MM.1S (cell line): ENCODE results near the gene ARPC1B.
A peak's percentile ranks its signal among the peaks of the same experiment; 100 is the strongest.

ENCODE experiments used
- DNase-seq: peaks from one replicate; pipeline ENCODE4 v3.0.0-alpha.2; 2015
- H2AFZ ChIP-seq: fragments of 300-600 bp; sonication (generic); 2 replicates; pipeline ENCODE4 v1.6.0; 2016; ENCODE audit warnings: antibody characterized with exemption, low read length
- H3F3A ChIP-seq: fragments of 300-600 bp; sonication (generic); 2 replicates; pipeline ENCODE4 v1.6.1; 2016; ENCODE audit warnings: mild to moderate bottlenecking, antibody characterized with exemption, low read length, moderate library complexity, mixed read lengths; ENCODE audit not compliant: insufficient read depth
- H3K27ac ChIP-seq: fragments of 300-600 bp; sonication (generic); 2 replicates; pipeline ENCODE4 v1.5.1; 2016; ENCODE audit warnings: mild to moderate bottlenecking, low read length
- H3K27me3 ChIP-seq: fragments of 300-600 bp; sonication (generic); replicated peaks from 2 replicates; pipeline ENCODE4 v1.6.0; 2016; ENCODE audit warnings: low read length; ENCODE audit not compliant: insufficient read depth
- H3K36me3 ChIP-seq: fragments of 300-600 bp; sonication (generic); replicated peaks from 2 replicates; pipeline ENCODE4 v1.6.1; 2016; ENCODE audit warnings: mild to moderate bottlenecking, low read length, mixed read lengths; ENCODE audit not compliant: insufficient read depth
- H3K4me1 ChIP-seq: fragments of 300-600 bp; sonication (generic); 2 replicates; pipeline ENCODE4 v1.6.1; 2016; ENCODE audit warnings: low read length, mixed read lengths
- H3K4me2 ChIP-seq: fragments of 300-600 bp; sonication (generic); 2 replicates; pipeline ENCODE4 v1.6.0; 2016; ENCODE audit warnings: low read depth, low read length
- H3K4me3 ChIP-seq: fragments of 300-600 bp; sonication (generic); 2 replicates; pipeline ENCODE4 v1.5.1; 2016; ENCODE audit warnings: low read length, mixed read lengths
- H3K79me2 ChIP-seq: fragments of 300-600 bp; sonication (generic); 2 replicates; pipeline ENCODE4 v1.6.1; 2016; ENCODE audit warnings: mixed run types, low read length, mixed read lengths
- H3K9ac ChIP-seq: fragments of 300-600 bp; sonication (generic); 2 replicates; pipeline ENCODE4 v1.6.1; 2016; ENCODE audit warnings: low read length, mixed read lengths
- H3K9me2 ChIP-seq: fragments of 300-600 bp; sonication (generic); replicated peaks from 2 replicates; pipeline ENCODE4 v1.6.1; 2016; ENCODE audit warnings: mild to moderate bottlenecking, low read length, mixed read lengths; ENCODE audit not compliant: insufficient read depth
- H3K9me3 ChIP-seq: fragments of 300-600 bp; sonication (generic); replicated peaks from 2 replicates; pipeline ENCODE4 v1.6.1; 2016; ENCODE audit warnings: mild to moderate bottlenecking, low read length, mixed read lengths; ENCODE audit not compliant: insufficient read depth
- H4K20me1 ChIP-seq: fragments of 300-600 bp; sonication (generic); 2 replicates; pipeline ENCODE4 v1.6.1; 2016; ENCODE audit warnings: mild to moderate bottlenecking, low read length, moderate library complexity, mixed read lengths; ENCODE audit not compliant: insufficient read depth
- CTCF ChIP-seq: fragments of 300-600 bp; sonication (generic); IDR thresholded peaks from 2 replicates; pipeline ENCODE4 v1.5.1; 2016; ENCODE audit warnings: antibody characterized with exemption, low read length, mixed read lengths
- EZH2 ChIP-seq: fragments of 300-600 bp; sonication (generic); optimal IDR thresholded peaks from 2 replicates; pipeline ENCODE3; 2017; ENCODE audit warnings: low read depth, mild to moderate bottlenecking, antibody characterized with exemption, low read length, mixed read lengths
- EZH2phosphoT487 ChIP-seq: fragments of 300-600 bp; sonication (generic); IDR thresholded peaks from 2 replicates; pipeline ENCODE4 v1.6.1; 2018; ENCODE audit warnings: antibody characterized with exemption, low read length

Gene ARPC1B

GRCh38 chr7:99380032-99380822 lies 5.7 kb downstream of the ARPC1B start:
- Histone ChIP-seq H3K4me3 (peak overlapping the region; percentile 49), H3K9me3 (no peaks in the 10 kb centered on the region), H3K27me3 (no peaks in the 10 kb centered on the region), H3K4me1 (peaks cover 25% of the 10 kb centered on the region), H3F3A (peaks cover 35% of the 10 kb centered on the region), H3K79me2 (peaks cover 74% of the 10 kb centered on the region), H2AFZ (peak overlapping the region; percentile 52), H3K27ac (peak overlapping the region; percentile 79), H3K9ac (peak overlapping the region; percentile 62), H3K36me3 (no peaks in the 10 kb centered on the region; the same call in 1 of the 2 replicates), H4K20me1 (no peaks in the 10 kb centered on the region), H3K9me2 (no peaks in the 10 kb centered on the region), H3K4me2 (peak overlapping the region; percentile 90)
- DNase-seq: no peak
- TF ChIP-seq CTCF (no peak), EZH2 (no peak), EZH2phosphoT487 (no peak)

- Histone ChIP-seq H3F3A (peaks cover 35% of the 10 kb centered on the region), H3K27me3 (no peaks in the 10 kb centered on the region), H2AFZ (peak overlapping the region; percentile 52), H3K9me2 (no peaks in the 10 kb centered on the region), H3K4me3 (peak overlapping the region; percentile 49), H3K4me1 (peaks cover 25% of the 10 kb centered on the region), H3K27ac (peak overlapping the region; percentile 79), H3K4me2 (peak overlapping the region; percentile 90), H3K9ac (peak overlapping the region; percentile 62), H4K20me1 (no peaks in the 10 kb centered on the region), H3K9me3 (no peaks in the 10 kb centered on the region), H3K36me3 (no peaks in the 10 kb centered on the region; the same call in 1 of the 2 replicates), H3K79me2 (peaks cover 65% of the 10 kb centered on the region)
- no peak for TF ChIP-seq EZH2phosphoT487
- no peak for TF ChIP-seq CTCF
- no peak for TF ChIP-seq EZH2
- DNase-seq: peak; percentile 63
Measured at GRCh38 chr7:99380823-99381663, 6.5 kb downstream of the ARPC1B start.

DNA sequence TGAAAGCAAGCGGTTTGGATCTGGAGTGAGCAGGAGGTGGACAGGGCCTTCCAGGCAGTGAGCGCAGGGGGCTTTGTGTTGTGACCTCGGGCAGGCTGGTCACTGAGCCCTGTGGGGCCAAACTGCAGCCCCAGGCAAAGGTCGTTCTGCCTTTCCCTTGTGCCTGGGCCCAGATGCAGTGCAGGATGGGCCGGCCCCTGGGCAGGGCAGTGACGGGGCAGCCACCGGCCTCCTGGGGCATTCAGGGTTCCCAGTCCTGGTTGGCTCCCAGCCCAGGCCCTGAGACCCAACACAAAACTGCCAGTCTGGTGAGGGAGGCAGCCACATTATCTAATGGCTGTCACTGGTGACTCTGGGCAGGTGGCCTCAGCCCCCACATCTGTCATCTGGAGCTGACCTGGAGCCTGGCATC lies 7.1 kb downstream of the ARPC1B start:
- Histone ChIP-seq H3K4me1 (peaks cover 25% of the 10 kb centered on the region), H4K20me1 (no peaks in the 10 kb centered on the region), H3K9ac (no peak overlapping the region), H3K36me3 (no peaks in the 10 kb centered on the region; the same call in 1 of the 2 replicates), H3K9me3 (no peaks in the 10 kb centered on the region), H3K27me3 (no peaks in the 10 kb centered on the region), H2AFZ (no peak overlapping the region), H3K4me2 (no peak overlapping the region), H3K27ac (no peak overlapping the region), H3F3A (peaks cover 35% of the 10 kb centered on the region), H3K9me2 (no peaks in the 10 kb centered on the region), H3K4me3 (no peak overlapping the region), H3K79me2 (peaks cover 59% of the 10 kb centered on the region)
- no peak for DNase-seq
- TF ChIP-seq EZH2phosphoT487 (no peak), EZH2 (no peak), CTCF (no peak)
